Nephron progenitor cell (in vitro differentiated cells): ENCODE data around the gene ARGLU1.
A peak's percentile ranks its signal among the peaks of the same experiment; 100 is the strongest.

ENCODE experiments used
- DNase-seq: peaks from one replicate; pipeline ENCODE4 v3.0.0; 2021
- H3K27ac Mint-ChIP-seq: 2 replicates; pipeline ENCODE4 v1.8.0; 2021; ENCODE audit warnings: mild to moderate bottlenecking, moderate library complexity, mixed read lengths
- H3K27me3 Mint-ChIP-seq: 2 replicates; pipeline ENCODE4 v1.8.0; 2021; ENCODE audit warnings: mild to moderate bottlenecking, low read depth, mixed read lengths; ENCODE audit not compliant: poor library complexity
- H3K36me3 Mint-ChIP-seq: 2 replicates; pipeline ENCODE4 v1.8.0; 2021; ENCODE audit warnings: low read depth, mixed read lengths
- H3K4me1 Mint-ChIP-seq: 2 replicates; pipeline ENCODE4 v1.8.0; 2021; ENCODE audit warnings: mixed read lengths
- H3K4me3 Mint-ChIP-seq: 2 replicates; pipeline ENCODE4 v1.8.0; 2021; ENCODE audit warnings: mild to moderate bottlenecking, moderate library complexity, mixed read lengths
- H3K9me3 Mint-ChIP-seq: 2 replicates; pipeline ENCODE4 v1.8.0; 2021; ENCODE audit warnings: mild to moderate bottlenecking, moderate library complexity, mixed read lengths
- CTCF ChIP-seq: fragments of 200-600 bp; sonication (generic); IDR thresholded peaks from 2 replicates; pipeline ENCODE4 v1.5.0; 2021; ENCODE audit warnings: antibody characterized with exemption

ARGLU1 gene

GRCh38 chr13:106513025-106513983 lies 54.6 kb downstream of the ARGLU1 start:
- Mint-ChIP-seq H3K4me1 (peaks cover 66% of the 10 kb centered on the region), H3K27me3 (no peaks in the 10 kb centered on the region), H3K27ac (peak overlapping the region; percentile 88), H3K9me3 (peaks cover 6% of the 10 kb centered on the region), H3K36me3 (peaks cover 83% of the 10 kb centered on the region), H3K4me3 (peak overlapping the region; percentile 37)
- TF ChIP-seq CTCF = no peak
- DNase-seq = no peak

GRCh38 chr13:106507560-106508274 lies 60.2 kb downstream of the ARGLU1 start:
- TF ChIP-seq CTCF = no peak
- Mint-ChIP-seq H3K9me3 (peaks cover 6% of the 10 kb centered on the region), H3K36me3 (peaks cover 94% of the 10 kb centered on the region), H3K4me3 (no peak overlapping the region), H3K27me3 (no peaks in the 10 kb centered on the region), H3K27ac (peak overlapping the region; percentile 94), H3K4me1 (peaks cover 51% of the 10 kb centered on the region)
- DNase-seq = no peak

GRCh38 chr13:106506286-106506685 lies 61.7 kb downstream of the ARGLU1 start:
- Mint-ChIP-seq H3K4me1 (peaks cover 55% of the 10 kb centered on the region), H3K36me3 (peaks cover 92% of the 10 kb centered on the region), H3K27ac (no peak overlapping the region), H3K4me3 (no peak overlapping the region), H3K9me3 (no peaks in the 10 kb centered on the region), H3K27me3 (no peaks in the 10 kb centered on the region)
- no peak for TF ChIP-seq CTCF
- no peak for DNase-seq

DNA sequence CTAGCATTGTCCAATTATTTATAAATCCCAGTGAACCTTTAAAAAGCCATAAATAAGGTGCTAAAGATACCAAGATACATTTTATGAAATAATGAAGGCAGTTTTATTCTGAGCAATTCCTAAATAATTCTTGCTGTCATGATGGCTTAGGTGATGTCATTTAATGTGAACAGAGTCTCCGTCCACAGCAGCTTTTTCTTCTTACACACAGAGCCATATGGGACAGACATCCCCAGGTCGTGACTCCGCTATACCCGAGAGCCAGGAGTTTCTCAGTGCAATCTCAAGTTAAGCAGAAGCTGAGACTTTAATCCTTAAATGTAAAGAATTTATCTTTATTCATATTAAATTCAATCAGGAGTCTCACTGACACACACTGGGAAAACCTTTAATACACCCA lies 62.2 kb downstream of the ARGLU1 start:
- Mint-ChIP-seq H3K27ac (peak overlapping the region; percentile 59), H3K36me3 (peaks cover 89% of the 10 kb centered on the region), H3K4me1 (peaks cover 57% of the 10 kb centered on the region), H3K4me3 (no peak overlapping the region), H3K27me3 (no peaks in the 10 kb centered on the region), H3K9me3 (no peaks in the 10 kb centered on the region)
- no peak for TF ChIP-seq CTCF
- no peak for DNase-seq

DNA sequence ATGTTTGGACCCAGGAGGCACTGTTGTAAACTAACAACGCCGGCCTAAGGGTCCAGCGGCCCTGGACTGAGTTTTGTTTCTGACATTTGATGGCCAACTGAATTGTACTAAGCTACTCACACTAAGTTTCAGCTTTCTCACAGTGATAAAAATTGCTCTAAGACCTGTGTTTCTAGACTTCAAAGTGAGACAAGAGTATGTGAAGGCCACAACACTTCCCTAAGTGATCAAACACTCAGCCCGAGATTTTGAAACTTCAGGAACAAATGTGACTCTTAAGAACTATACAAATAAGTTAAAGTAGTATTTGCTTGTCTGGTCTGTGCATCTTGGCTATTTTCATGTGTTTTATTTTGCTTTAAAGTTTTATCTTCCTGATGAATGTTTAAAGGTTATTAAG lies 62.6 kb downstream of the ARGLU1 start:
- H3K4me1 Mint-ChIP-seq = peaks cover 61% of the 10 kb centered on the region
- H3K36me3 Mint-ChIP-seq = peaks cover 89% of the 10 kb centered on the region
- peak overlapping the region; percentile 59 for H3K27ac Mint-ChIP-seq
- no peak for TF ChIP-seq CTCF
- no peaks in the 10 kb centered on the region for H3K9me3 Mint-ChIP-seq
- no peak overlapping the region for H3K4me3 Mint-ChIP-seq
- DNase-seq = no peak
- H3K27me3 Mint-ChIP-seq = no peaks in the 10 kb centered on the region
